SJCRH30 (cell line): ENCODE measurements around the gene KCNMA1. TPM values are rescaled to one million over a fixed set of nuclear protein-coding genes. Genes with fewer than 3 reads are reported as not detected.

Source experiments
- DNase-seq, 2 experiments: peaks; one replicate each; pipeline ENCODE4 v3.0.0-alpha.2; 2015 to 2020
- H3K27ac ChIP-seq: fragments of 250-450 bp; sonication (Bioruptor Pico); 2 replicates; pipeline ENCODE4 v1.5.1; 2020; ENCODE audit warnings: mild to moderate bottlenecking, moderate library complexity
- H3K27me3 ChIP-seq: fragments of 250-450 bp; sonication (Bioruptor Pico); 2 replicates; pipeline ENCODE4 v1.5.1; 2020; ENCODE audit warnings: mild to moderate bottlenecking, moderate library complexity
- H3K36me3 ChIP-seq: fragments of 250-450 bp; sonication (Bioruptor Pico); 2 replicates; pipeline ENCODE4 v1.5.1; 2020; ENCODE audit warnings: mild to moderate bottlenecking, moderate library complexity
- H3K4me1 ChIP-seq: fragments of 250-450 bp; sonication (Bioruptor Pico); 2 replicates; pipeline ENCODE4 v1.5.1; 2020; ENCODE audit warnings: mild to moderate bottlenecking, moderate library complexity
- H3K4me3 ChIP-seq: fragments of 250-450 bp; sonication (Bioruptor Pico); 2 replicates; pipeline ENCODE4 v1.5.1; 2020; ENCODE audit warnings: mild to moderate bottlenecking, moderate library complexity
- H3K9me3 ChIP-seq: fragments of 250-450 bp; sonication (Bioruptor Pico); replicated peaks from 2 replicates; pipeline ENCODE4 v1.5.1; 2020; ENCODE audit warnings: mild to moderate bottlenecking, moderate library complexity
- total RNA-seq: library from RNA; depleted of rRNA; stranded (reverse); fragments of >200 nt; shearing (Covaris generic); gene quantifications from 2 replicates; pipeline ENCODE4 v1.2.3, GENCODE V29; 2014

Gene KCNMA1
- total RNA-seq, 1 experiment from 2014 or later, result 0.69 TPM

DNA sequence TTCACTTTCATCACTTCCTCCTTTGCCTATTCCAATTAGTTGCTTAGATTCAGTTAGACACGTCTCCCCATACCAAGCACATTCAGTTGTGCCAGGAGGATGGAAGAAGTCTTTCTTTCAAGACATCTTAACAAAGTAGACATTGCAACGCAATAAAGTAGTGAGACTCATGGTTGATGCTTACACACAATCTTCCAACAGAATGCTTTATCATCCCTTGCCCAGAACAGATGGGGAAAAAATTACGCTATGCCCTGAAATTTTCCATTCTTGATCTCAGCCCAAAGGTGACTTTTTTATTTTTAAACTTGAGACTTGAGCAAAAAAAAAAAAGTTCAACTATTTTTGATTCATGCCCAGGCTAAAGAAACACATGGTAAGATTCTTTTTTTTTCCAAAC, 74.9 kb downstream of the KCNMA1 start:
- no peak for DNase-seq
- no peaks in the 10 kb centered on the region for H3K9me3 ChIP-seq
- no peak overlapping the region for H3K4me3 ChIP-seq
- no peaks in the 10 kb centered on the region for H3K36me3 ChIP-seq
- no peak overlapping the region for H3K27ac ChIP-seq
- H3K4me1 ChIP-seq, result peaks cover 32% of the 10 kb centered on the region
- H3K27me3 ChIP-seq, result no peaks in the 10 kb centered on the region

DNA sequence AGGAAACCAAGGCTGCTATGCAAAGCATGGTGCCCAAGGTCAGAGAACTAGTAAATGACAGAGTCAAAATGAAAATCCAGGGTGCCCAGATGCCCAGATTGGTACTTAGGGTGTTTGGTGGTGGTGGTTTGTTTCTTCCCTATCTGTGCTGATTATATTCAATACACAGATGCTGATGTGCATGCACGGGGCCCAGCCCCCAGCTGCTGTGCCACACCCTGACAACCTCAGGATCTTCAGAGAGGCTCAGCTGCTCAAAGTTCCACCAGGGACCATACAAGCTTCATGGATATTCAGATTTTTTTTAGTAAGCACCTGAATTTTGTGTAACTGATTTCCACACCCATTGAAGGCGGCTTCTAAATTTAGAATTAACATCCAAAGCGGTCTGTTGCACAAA, 75.6 kb downstream of the KCNMA1 start:
- H3K27me3 ChIP-seq, result no peaks in the 10 kb centered on the region
- DNase-seq, result no peak
- H3K4me3 ChIP-seq, result no peak overlapping the region
- H3K36me3 ChIP-seq, result no peaks in the 10 kb centered on the region
- H3K4me1 ChIP-seq, result peaks cover 28% of the 10 kb centered on the region
- no peaks in the 10 kb centered on the region for H3K9me3 ChIP-seq
- H3K27ac ChIP-seq, result no peak overlapping the region

DNA sequence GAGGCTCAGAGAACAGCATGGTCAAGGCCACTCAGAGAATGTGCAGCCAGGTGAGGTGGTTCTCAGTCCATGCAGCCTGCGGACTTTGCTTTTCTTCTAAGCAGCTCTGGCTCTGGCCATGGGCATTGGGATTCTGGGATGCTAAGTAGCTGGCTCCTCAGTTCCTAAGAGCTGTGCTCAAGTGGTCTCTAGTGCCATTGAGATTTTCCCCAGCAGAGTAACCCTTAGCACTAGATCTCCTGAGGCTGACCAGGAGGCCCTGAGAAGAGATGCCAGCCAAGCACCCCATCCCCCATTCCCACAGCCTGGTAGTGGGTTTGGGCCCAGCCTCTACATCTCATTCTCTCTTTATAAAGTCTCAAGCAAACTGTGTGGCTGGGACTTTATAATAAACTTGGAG, 77.1 kb downstream of the KCNMA1 start:
- Histone ChIP-seq H3K27ac (no peak overlapping the region), H3K4me3 (no peak overlapping the region)

DNA sequence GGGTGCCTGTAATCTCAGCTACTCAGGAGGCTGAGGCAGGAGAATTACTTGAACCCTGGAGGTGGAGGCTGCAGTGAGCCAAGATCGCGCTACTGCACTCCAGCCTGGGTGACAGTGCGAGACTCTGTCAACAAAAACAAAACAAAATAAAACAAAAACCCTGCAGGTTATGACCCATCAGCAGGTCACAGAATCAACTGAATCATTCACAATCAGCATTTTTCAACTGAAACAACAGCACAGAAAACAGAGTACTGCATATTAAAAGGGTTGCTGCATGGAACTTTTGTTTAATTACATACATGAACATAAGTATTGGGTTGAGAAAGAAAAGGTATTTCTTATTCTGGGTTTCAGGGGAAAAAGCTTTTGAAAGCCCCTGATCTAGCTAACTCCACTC, 77.6 kb downstream of the KCNMA1 start:
- no peak for DNase-seq
- Histone ChIP-seq H3K27ac (no peak overlapping the region), H3K27me3 (peaks cover 4% of the 10 kb centered on the region; the same call in 1 of the 2 replicates), H3K4me1 (peaks cover 10% of the 10 kb centered on the region), H3K9me3 (no peaks in the 10 kb centered on the region), H3K36me3 (no peaks in the 10 kb centered on the region), H3K4me3 (no peak overlapping the region)

More for the DNA sequence above, 77.1 kb downstream of the KCNMA1 start:
- Histone ChIP-seq H3K36me3 (no peaks in the 10 kb centered on the region), H3K27me3 (peaks cover 4% of the 10 kb centered on the region; the same call in 1 of the 2 replicates), H3K9me3 (no peaks in the 10 kb centered on the region), H3K4me1 (peaks cover 12% of the 10 kb centered on the region)
- no peak for DNase-seq

DNA sequence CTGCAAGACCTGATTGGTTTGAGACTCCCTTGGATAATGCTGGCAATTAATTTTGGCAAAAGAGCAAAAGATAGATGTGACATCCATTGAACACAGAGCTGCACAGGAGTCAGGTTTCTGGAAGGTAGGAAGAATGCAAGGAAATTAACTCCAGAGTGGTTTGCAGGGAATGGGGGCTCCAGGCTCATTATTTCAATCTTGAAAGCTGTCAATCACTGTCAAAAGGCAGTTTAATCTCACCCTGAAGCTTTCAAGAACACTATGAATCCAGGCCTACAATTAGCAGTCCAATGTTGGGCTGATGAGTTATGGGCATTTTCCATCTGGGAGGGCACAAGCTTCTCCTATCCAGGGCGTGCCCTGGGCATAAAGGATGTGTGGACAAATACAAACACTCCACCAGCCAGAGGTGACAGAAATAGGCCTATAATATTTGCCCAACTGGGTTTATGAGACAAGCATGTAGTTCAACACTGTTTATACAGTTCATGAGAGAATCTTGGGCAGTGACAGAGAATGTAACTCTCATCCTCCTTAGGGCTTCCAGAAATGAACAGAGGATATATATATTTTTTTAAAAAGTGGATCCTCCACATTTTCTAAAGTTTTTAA, 80.5 kb downstream of the KCNMA1 start:
- peaks cover 4% of the 10 kb centered on the region; the same call in 1 of the 2 replicates for H3K27me3 ChIP-seq
- no peak overlapping the region for H3K27ac ChIP-seq
- H3K9me3 ChIP-seq, result no peaks in the 10 kb centered on the region
- no peaks in the 10 kb centered on the region for H3K36me3 ChIP-seq
- no peaks in the 10 kb centered on the region for H3K4me1 ChIP-seq
- DNase-seq, result no peak
- no peak overlapping the region for H3K4me3 ChIP-seq

DNA sequence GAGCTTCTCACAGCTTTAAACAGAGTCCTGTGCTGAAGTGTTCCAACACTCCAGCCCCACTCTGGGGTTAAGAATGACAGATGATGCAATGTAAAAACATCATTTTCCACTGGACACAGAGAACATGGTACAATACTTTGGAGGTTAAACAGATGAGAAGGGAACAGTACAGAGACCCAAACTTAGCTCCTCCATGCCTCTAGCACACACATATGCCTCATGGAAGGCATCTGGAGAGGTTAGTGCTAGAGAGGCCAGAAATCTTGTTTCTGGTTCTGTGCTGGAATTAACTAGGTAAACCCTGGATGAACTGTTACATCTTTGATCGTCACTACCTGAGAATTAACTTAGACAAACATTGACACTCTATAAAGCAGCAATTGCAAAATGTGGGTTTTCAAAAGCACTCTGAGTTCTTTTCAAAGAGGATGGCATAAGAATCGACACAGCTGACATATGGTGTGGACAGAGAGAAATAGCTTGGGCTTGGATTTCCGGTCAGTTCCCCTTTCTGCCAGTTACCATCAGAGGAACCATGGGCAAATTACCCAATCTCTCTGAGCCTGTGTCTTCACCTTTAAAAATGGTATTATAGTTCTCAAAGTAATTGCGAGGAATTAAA, 81.9 kb downstream of the KCNMA1 start:
- no peaks in the 10 kb centered on the region for H3K36me3 ChIP-seq
- H3K27ac ChIP-seq, result no peak overlapping the region

DNA sequence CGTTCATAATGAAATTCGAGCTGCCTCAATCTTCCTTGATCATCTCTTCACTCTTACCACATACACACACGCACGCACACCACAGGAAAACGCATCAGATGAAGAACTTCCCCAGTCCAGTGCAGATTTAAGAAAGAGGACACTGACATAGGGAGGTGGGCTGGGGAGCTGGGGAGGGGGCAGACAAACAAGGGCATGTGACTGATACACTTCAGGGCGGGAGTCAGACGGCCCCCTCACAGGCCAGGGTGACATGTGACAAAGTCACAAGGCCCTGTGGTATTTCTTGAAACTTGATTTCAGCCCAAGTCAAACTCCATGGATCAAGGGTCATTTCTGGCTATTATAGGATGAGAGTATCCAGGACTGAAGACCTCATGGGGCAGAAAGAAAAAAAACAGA, 82.6 kb downstream of the KCNMA1 start:
- DNase-seq, result no peak
- no peak overlapping the region for H3K27ac ChIP-seq
- H3K4me3 ChIP-seq, result no peak overlapping the region
- no peaks in the 10 kb centered on the region for H3K4me1 ChIP-seq
- no peaks in the 10 kb centered on the region for H3K36me3 ChIP-seq
- H3K27me3 ChIP-seq, result peaks cover 4% of the 10 kb centered on the region; the same call in 1 of the 2 replicates
- H3K9me3 ChIP-seq, result no peaks in the 10 kb centered on the region

More for the DNA sequence above, 81.9 kb downstream of the KCNMA1 start:
- DNase-seq, result no peak
- Histone ChIP-seq H3K27me3 (peaks cover 4% of the 10 kb centered on the region; the same call in 1 of the 2 replicates), H3K4me1 (no peaks in the 10 kb centered on the region), H3K9me3 (no peaks in the 10 kb centered on the region), H3K4me3 (no peak overlapping the region)

DNA sequence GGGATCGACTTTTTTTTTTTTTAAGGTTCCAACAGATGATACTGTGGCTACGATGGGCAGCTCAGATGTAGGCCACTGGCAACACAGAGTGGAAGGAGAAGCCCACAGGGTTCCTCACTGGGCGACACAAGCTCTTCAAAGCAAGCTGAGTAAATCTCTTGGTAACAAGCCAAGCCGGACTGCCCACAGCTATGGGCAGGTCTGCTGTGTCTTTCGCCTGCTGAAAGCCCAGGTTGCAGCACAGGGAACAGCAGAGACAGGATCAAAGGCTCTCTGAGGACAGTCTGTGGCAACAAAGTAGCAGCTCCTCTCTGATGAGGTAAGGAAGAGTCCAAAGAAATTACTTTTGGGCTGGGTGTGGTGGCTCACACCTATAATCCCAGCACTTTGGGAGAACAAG, 83.6 kb downstream of the KCNMA1 start:
- DNase-seq, result no peak
- H3K27me3 ChIP-seq, result peaks cover 4% of the 10 kb centered on the region; the same call in 1 of the 2 replicates
- no peak overlapping the region for H3K27ac ChIP-seq
- H3K4me3 ChIP-seq, result no peak overlapping the region
- H3K4me1 ChIP-seq, result no peaks in the 10 kb centered on the region
- H3K36me3 ChIP-seq, result no peaks in the 10 kb centered on the region
- H3K9me3 ChIP-seq, result no peaks in the 10 kb centered on the region

DNA sequence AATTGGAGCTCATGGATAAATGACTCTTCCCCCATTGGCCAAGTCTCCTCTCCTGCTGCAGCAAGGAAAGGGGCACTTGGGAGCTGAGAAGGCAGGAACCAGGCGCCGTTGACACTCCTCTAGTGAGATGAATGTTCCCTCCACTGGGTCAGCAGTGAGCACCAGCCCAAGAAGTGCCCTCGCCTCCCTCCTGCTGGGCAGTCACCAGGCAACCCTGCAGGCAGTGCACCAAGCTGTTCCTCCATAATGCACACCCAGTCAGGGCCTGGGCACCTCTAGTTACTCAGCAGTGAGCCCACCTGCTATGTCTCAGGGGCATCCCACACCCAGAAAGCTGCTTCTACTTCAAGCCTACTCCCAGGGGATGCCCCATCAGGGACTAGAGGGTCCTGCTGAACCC, 84.3 kb downstream of the KCNMA1 start:
- no peak for DNase-seq
- H3K27ac ChIP-seq, result no peak overlapping the region

DNA sequence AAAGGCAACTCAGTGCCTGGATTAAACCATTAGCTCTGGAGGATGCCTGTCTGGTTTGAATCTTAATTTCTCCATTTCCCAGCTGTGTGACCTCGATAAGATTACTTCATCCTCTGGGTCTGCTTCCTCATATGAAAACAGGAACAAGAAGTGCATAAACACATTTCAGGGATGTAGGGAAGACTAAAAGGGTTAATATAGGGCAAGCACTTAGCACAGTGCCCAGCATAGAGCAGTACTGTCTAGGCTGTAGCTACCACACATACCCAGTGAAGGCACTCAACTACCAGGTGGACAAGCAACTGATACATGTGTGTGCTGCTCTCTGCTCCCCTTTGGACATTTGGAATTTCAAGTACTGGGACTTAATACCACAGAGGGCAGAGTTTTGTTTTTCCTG, 85.4 kb downstream of the KCNMA1 start:
- no peaks in the 10 kb centered on the region for H3K36me3 ChIP-seq
- H3K27me3 ChIP-seq, result peaks cover 4% of the 10 kb centered on the region; the same call in 1 of the 2 replicates
- H3K4me1 ChIP-seq, result no peaks in the 10 kb centered on the region
- DNase-seq, result no peak
- no peaks in the 10 kb centered on the region for H3K9me3 ChIP-seq
- no peak overlapping the region for H3K27ac ChIP-seq
- no peak overlapping the region for H3K4me3 ChIP-seq

More for the DNA sequence above, 84.3 kb downstream of the KCNMA1 start:
- no peaks in the 10 kb centered on the region for H3K4me1 ChIP-seq
- H3K4me3 ChIP-seq, result no peak overlapping the region
- no peaks in the 10 kb centered on the region for H3K9me3 ChIP-seq
- H3K27me3 ChIP-seq, result peaks cover 4% of the 10 kb centered on the region; the same call in 1 of the 2 replicates
- no peaks in the 10 kb centered on the region for H3K36me3 ChIP-seq

DNA sequence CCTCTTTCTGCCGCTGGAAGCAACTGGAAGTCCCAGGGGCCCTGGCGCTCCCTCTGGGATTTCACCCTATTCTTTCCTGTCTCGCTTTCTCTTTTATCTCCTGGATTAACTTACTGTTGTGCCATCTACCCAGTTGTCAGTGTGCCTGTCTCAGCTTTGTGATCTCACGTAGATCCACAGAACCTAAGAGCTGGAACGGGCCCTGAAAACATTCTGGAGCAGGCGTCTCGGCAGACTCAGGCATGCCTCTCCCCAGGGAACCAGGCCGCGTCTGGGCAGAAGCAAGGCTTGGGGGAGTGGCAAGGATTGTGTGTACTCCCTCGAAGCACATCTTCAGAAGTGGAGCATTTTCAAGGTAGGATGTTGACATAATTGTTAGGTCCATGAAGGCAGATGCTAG, 87.2 kb downstream of the KCNMA1 start:
- no peaks in the 10 kb centered on the region for H3K4me1 ChIP-seq
- no peaks in the 10 kb centered on the region for H3K9me3 ChIP-seq
- H3K27me3 ChIP-seq, result no peaks in the 10 kb centered on the region
- H3K36me3 ChIP-seq, result no peaks in the 10 kb centered on the region
- no peak for DNase-seq
- H3K4me3 ChIP-seq, result no peak overlapping the region
- H3K27ac ChIP-seq, result no peak overlapping the region

DNA sequence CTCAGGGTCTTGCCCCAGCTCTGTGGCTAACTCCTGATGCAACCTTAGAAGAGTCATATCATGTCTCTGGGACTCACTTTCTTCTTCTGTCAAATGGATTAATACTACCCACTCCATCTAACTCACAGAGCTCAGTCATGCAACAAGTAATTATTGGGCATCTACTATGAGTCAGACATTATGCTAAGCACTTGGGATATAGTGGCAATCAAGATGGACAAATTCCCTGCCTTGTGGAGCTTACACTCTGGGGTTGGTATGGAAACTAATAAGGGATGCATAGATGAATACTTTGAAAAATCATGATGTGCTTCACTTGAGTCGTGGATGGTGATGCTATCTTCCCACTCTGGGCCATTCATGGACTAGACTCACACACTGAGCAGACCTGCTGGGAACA, 88.9 kb downstream of the KCNMA1 start:
- H3K4me3 ChIP-seq, result no peak overlapping the region
- no peak for DNase-seq
- H3K27me3 ChIP-seq, result no peaks in the 10 kb centered on the region
- H3K36me3 ChIP-seq, result no peaks in the 10 kb centered on the region
- no peaks in the 10 kb centered on the region for H3K9me3 ChIP-seq
- no peaks in the 10 kb centered on the region for H3K4me1 ChIP-seq
- H3K27ac ChIP-seq, result no peak overlapping the region

DNA sequence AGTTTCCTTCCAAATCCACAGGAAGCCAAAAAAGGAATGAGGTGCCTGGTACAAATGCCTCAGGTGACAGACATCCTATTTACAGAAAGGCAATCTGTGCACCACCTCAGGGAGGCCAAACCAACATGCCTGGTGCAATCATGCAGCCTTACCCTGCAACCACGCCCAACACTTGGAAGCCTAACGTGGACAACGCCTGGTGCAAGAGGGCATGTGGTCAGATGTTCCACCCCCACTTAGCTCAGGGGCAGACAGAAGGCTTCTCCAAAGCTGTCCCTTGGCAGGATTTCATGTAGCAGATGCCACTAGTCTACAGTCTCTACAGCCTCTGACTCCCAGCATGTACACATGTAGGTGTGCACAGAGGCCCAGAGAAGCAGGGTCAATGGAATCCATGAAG, 89.5 kb downstream of the KCNMA1 start:
- DNase-seq, result no peak

DNA sequence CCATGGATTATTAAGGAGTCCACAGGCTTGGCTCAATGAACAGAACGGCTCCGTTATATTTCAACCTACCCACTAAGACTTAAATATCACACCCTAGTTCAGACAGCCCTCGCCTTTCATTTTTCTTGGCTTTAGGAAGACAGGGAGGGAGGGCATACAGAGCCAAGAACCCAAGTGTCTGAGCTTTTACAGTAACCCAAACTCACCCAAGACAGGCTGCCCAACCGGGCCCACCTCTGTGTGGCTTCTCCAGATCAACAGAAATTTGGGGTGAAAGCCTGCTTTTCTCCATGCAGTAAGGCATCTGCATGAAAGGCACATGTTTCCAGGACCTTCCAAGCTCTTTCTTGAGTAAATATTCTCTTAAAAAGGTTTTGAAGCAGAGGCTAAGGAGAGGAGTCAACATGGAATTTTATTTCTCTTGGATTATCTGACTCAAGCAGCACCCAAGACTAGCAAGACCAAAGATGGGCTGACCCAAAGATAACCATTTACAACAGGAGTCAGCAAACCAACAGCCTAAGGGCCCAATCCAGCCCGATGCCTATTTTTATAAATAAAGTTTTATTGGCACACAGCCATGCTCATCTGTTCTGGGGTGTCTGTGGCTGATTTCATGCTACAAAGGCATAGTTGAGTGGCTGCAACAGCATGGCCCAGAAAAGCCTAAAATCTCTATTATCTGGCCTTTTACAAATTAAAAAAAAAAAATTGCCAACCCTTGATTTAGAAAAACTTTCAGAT, 90.1 kb downstream of the KCNMA1 start:
- H3K4me3 ChIP-seq, result no peak overlapping the region
- H3K27ac ChIP-seq, result no peak overlapping the region
- no peaks in the 10 kb centered on the region for H3K27me3 ChIP-seq
- no peaks in the 10 kb centered on the region for H3K9me3 ChIP-seq
- H3K4me1 ChIP-seq, result no peaks in the 10 kb centered on the region
- no peak for DNase-seq
- H3K36me3 ChIP-seq, result no peaks in the 10 kb centered on the region

More for the DNA sequence above, 89.5 kb downstream of the KCNMA1 start:
- Histone ChIP-seq H3K27ac (no peak overlapping the region), H3K4me1 (no peaks in the 10 kb centered on the region), H3K27me3 (no peaks in the 10 kb centered on the region), H3K4me3 (no peak overlapping the region), H3K9me3 (no peaks in the 10 kb centered on the region), H3K36me3 (no peaks in the 10 kb centered on the region)

DNA sequence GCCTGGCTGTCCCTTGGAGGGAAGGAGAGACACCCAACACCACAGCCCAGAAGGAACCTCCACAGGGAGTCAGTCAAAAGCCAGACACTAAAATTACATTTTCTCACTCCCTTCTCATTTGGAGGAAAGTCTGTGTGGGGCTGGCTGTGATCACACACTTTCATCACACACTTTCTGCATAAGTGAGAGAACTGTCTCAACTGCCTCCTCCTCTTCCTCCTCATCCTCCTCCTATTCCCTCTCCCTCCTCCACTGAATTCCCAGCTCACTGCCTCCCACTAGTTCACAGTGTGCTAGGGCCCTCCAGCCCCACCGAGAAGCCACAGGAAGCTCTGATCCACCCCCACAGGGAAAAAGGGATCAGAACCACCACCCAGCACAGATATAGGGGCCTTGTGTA, 91.6 kb downstream of the KCNMA1 start:
- Histone ChIP-seq H3K4me1 (no peaks in the 10 kb centered on the region), H3K36me3 (no peaks in the 10 kb centered on the region), H3K9me3 (no peaks in the 10 kb centered on the region; the same call in 1 of the 2 replicates), H3K27ac (no peak overlapping the region), H3K27me3 (0 out of 2 replicates have a peak, but pooled peaks cover 3% of the 10 kb centered on the region), H3K4me3 (no peak overlapping the region)
- no peak for DNase-seq
